ENCODE measurements around the gene WDR53.
"Not testable (repeated sequence)": the region's sequence is repeated elsewhere in the genome, so short reads cannot be mapped to it uniquely, and the experiment has no call there.

Gene WDR53

DNA sequence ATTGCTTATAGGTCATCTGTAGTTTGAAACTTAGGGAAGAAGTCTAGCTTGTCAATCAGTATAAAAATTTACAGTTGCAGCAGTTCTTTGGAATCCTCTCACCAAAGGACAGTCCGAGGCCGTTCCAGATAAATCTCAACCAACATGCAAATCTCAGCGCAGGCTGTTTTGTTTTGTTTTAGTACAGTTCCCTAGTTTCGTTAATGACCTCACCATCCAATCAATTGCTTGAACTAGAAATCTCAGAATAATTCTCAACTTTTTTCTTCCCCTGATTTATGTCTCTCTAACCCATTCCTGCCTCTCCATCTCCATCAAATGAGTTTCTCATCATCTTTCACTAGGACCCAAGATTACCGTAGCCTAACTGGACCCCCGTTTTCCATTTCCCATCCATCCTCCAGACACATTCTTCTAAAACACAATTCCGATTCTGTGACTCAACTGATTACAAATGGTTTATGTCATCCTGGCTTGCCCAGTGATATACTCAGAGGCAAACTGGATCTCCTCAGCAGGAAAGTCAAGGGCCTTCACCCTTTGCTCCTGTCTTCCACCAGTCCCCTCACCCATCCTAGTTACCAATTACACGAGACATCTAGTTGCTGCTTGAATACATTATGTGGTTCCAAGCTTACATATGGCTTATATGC lies 54.5 kb downstream of the WDR53 start:
- Histone ChIP-seq H3K4me3 (ENCODE audit: low read length) (no peak overlapping the region), H3K9me3 (ENCODE audit: control insufficient read depth, low read length) (peaks cover 6% of the 10 kb centered on the region), H3K4me1 (ENCODE audit: control insufficient read depth, insufficient read depth, low read length) (no peaks in the 10 kb centered on the region), H3K36me3 (ENCODE audit: control insufficient read depth, insufficient read depth, low read length) (no peaks in the 10 kb centered on the region), H3K9ac (ENCODE audit: low read length) (no peak overlapping the region), H3K27me3 (ENCODE audit: control insufficient read depth, insufficient read depth, low read length) (no peaks in the 10 kb centered on the region)

DNA sequence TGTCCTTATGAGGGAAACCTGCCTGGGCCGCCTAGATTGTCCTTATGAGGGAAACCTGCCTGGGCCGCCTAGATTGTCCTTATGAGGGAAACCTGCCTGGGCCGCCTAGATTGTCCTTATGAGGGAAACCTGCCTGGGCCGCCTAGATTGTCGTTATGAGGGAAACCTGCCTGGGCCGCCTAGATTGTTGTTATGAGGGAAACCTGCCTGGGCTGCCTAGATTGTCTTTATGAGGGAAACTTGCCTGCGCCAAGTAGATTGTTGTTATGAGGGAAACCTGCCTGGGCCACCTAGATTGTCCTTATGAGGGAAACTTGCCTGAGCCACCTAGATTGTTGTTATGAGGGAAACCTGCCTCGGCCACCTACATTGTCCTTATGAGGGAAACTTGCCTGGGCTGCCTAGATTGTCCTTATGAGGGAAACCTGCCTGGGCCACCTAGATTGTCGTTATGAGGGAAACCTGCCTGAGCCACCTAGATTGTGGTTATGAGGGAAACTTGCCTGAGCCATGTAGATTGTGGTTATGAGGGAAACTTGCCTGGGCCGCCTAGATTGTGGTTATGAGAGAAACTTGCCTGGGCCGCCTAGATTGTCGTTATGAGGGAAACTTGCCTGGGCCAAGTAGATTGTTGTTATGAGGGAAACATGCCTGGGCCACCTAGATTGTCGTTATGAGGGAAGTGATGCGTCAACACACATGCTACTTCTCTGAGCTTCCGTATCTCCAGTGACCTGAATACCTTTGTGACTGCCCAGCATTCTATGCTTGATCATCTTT lies 56.5 kb downstream of the WDR53 start:
- H3K9ac ChIP-seq (ENCODE audit: low read length); H3K27me3 ChIP-seq (ENCODE audit: control insufficient read depth, insufficient read depth, low read length); H3K4me1 ChIP-seq (ENCODE audit: control insufficient read depth, insufficient read depth, low read length); H3K9me3 ChIP-seq (ENCODE audit: control insufficient read depth, low read length); H3K4me3 ChIP-seq (ENCODE audit: low read length); H3K36me3 ChIP-seq (ENCODE audit: control insufficient read depth, insufficient read depth, low read length): not testable (repeated sequence)

DNA sequence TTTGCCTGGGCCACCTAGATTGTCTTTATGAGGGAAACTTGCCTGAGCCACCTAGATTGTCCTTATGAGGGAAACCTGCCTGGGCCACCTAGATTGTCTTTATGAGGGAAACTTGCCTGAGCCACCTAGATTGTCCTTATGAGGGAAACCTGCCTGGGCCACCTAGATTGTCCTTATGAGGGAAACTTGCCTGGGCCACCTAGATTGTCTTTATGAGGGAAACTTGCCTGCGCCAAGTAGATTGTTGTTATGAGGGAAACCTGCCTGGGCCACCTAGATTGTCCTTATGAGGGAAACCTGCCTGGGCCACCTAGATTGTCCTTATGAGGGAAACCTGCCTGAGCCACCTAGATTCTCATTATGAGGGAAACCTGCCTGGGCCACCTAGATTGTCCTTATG lies 57.2 kb downstream of the WDR53 start:
- H3K36me3 ChIP-seq (ENCODE audit: control insufficient read depth, insufficient read depth, low read length); H3K9ac ChIP-seq (ENCODE audit: low read length); H3K4me3 ChIP-seq (ENCODE audit: low read length); H3K27me3 ChIP-seq (ENCODE audit: control insufficient read depth, insufficient read depth, low read length); H3K4me1 ChIP-seq (ENCODE audit: control insufficient read depth, insufficient read depth, low read length); H3K9me3 ChIP-seq (ENCODE audit: control insufficient read depth, low read length): not testable (repeated sequence)

- Histone ChIP-seq H3K27me3 (ENCODE audit: control insufficient read depth, insufficient read depth, low read length) (no peaks in the 10 kb centered on the region), H3K4me1 (ENCODE audit: control insufficient read depth, insufficient read depth, low read length) (no peaks in the 10 kb centered on the region), H3K9ac (ENCODE audit: low read length) (no peak overlapping the region), H3K4me3 (ENCODE audit: low read length) (no peak overlapping the region), H3K36me3 (ENCODE audit: control insufficient read depth, insufficient read depth, low read length) (no peaks in the 10 kb centered on the region), H3K9me3 (ENCODE audit: control insufficient read depth, low read length) (no peaks in the 10 kb centered on the region)
Observed at GRCh38 chr3:196506687-196507086, 61.7 kb downstream of the WDR53 start.

DNA sequence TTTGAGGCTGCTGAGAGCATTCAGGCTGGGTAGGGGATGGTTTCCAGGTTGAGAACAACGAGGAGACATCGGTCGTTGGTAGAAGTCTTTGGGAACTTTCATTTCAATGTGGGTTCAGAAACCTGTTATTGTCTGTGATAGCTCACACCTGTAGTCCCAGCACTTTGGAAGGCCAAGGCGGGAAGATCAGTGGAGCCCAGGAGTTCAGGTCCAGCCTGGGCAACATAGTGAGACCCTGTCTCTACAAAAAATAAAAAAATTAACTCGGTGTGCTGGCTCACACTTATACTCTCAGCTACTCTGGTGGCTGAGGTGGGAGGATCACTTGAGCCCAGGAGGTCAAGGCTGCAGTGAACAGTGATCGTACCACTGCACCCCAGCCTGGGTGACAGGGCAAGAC lies 63.8 kb downstream of the WDR53 start:
- peaks cover 8% of the 10 kb centered on the region for H3K4me1 ChIP-seq (ENCODE audit: control insufficient read depth, insufficient read depth, low read length)
- H3K36me3 ChIP-seq (ENCODE audit: control insufficient read depth, insufficient read depth, low read length) = no peaks in the 10 kb centered on the region
- H3K27me3 ChIP-seq (ENCODE audit: control insufficient read depth, insufficient read depth, low read length) = no peaks in the 10 kb centered on the region
- no peaks in the 10 kb centered on the region for H3K9me3 ChIP-seq (ENCODE audit: control insufficient read depth, low read length)
- H3K4me3 ChIP-seq (ENCODE audit: low read length) = no peak overlapping the region
- H3K9ac ChIP-seq (ENCODE audit: low read length) = no peak overlapping the region

Data from mucosa of stomach (tissue), 1 donor.